Chondrocyte (in vitro differentiated cells): ENCODE results near the gene ZNF691. TPM values are rescaled to one million over a fixed set of nuclear protein-coding genes. Genes with fewer than 3 reads are reported as not detected.
"Not testable (repeated sequence)": the region's sequence is repeated elsewhere in the genome, so short reads cannot be mapped to it uniquely, and the experiment has no call there.

Experiments
- DNase-seq: peaks from one replicate; pipeline ENCODE4 v3.0.0; 2021; ENCODE audit warnings: mixed read lengths, low spot score
- H3K27ac Mint-ChIP-seq: one replicate; pipeline ENCODE4 v1.8.0; 2021; ENCODE audit warnings: mild to moderate bottlenecking, moderate library complexity, mixed read lengths; ENCODE audit not compliant: unreplicated experiment
- H3K27me3 Mint-ChIP-seq: 2 replicates; pipeline ENCODE4 v1.8.0; 2021; ENCODE audit warnings: low read depth, mixed read lengths
- H3K36me3 Mint-ChIP-seq: 2 replicates; pipeline ENCODE4 v1.8.0; 2021; ENCODE audit warnings: low read depth, mixed read lengths
- H3K4me1 Mint-ChIP-seq: 2 replicates; pipeline ENCODE4 v1.8.0; 2021; ENCODE audit warnings: low read depth, mild to moderate bottlenecking, mixed read lengths
- H3K4me3 Mint-ChIP-seq: one replicate; pipeline ENCODE4 v1.8.0; 2021; ENCODE audit warnings: mild to moderate bottlenecking, moderate library complexity, mixed read lengths; ENCODE audit not compliant: unreplicated experiment
- H3K9me3 Mint-ChIP-seq: 2 replicates; pipeline ENCODE4 v1.8.0; 2021; ENCODE audit warnings: low read depth, mixed read lengths
- total RNA-seq: library from RNA; stranded (reverse); gene quantifications from 3 replicates; pipeline ENCODE4 v1.2.1, GENCODE V29; 2021
- TF ChIP-seq, protein P1 (sequence below): fragments of 200-600 bp; sonication (generic); IDR thresholded peaks from 2 replicates; pipeline ENCODE4 v1.5.0; 2021; ENCODE audit warnings: antibody characterized with exemption, mild to moderate bottlenecking, moderate library complexity

Gene ZNF691
- total RNA-seq, 1 donor from 2014 or later: 7.4 TPM

DNA sequence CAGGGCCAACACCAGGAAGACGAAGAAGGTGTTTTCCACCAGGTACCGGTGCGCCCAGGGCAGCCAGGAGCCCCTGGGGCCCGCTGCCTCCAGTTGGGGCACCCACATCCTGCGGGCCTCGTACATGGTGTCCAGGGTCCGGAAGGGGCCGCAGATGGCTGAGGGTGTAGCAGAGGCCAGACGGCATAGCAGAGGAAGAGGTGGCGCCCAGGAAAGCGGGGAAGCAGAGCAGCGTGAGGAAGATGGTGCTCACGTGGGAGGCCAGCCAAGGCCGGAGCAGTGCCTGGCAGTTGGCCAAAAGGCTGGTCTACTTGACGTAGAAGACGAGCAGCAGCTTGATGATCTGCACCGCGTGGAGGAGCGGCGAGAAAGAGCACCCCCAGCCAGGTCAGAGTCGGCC is 40.4 kb downstream of the ZNF691 start:
- Mint-ChIP-seq H3K9me3 (no peaks in the 10 kb centered on the region), H3K36me3 (no peaks in the 10 kb centered on the region), H3K4me3 (no peak overlapping the region), H3K27ac (no peak overlapping the region), H3K27me3 (peaks cover 16% of the 10 kb centered on the region), H3K4me1 (no peaks in the 10 kb centered on the region)
- TF ChIP-seq, protein P1, sequence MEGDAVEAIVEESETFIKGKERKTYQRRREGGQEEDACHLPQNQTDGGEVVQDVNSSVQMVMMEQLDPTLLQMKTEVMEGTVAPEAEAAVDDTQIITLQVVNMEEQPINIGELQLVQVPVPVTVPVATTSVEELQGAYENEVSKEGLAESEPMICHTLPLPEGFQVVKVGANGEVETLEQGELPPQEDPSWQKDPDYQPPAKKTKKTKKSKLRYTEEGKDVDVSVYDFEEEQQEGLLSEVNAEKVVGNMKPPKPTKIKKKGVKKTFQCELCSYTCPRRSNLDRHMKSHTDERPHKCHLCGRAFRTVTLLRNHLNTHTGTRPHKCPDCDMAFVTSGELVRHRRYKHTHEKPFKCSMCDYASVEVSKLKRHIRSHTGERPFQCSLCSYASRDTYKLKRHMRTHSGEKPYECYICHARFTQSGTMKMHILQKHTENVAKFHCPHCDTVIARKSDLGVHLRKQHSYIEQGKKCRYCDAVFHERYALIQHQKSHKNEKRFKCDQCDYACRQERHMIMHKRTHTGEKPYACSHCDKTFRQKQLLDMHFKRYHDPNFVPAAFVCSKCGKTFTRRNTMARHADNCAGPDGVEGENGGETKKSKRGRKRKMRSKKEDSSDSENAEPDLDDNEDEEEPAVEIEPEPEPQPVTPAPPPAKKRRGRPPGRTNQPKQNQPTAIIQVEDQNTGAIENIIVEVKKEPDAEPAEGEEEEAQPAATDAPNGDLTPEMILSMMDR: no peak
- DNase-seq: no peak

DNA sequence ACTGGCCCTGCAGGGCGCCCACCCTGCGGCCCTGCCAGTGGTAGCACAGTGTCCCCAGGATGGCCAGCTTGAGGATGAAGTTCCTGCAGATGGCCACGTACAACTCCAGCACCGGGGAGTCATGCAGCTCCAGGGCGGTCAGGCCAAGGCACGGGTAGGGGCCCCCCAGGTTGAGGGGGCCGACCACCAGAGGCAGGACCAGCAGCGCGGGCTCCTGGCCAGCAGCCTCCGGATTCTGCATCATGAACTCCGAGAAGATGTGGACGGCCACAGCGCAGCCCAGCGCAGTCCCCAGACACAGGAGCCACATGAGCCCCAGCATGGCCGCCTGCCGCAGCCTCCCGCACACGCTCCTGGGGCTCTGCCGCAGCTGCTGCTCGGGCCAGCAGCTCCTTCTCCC is 41.0 kb downstream of the ZNF691 start:
- Mint-ChIP-seq H3K36me3 (no peaks in the 10 kb centered on the region), H3K9me3 (no peaks in the 10 kb centered on the region), H3K4me3 (no peak overlapping the region), H3K4me1 (no peaks in the 10 kb centered on the region), H3K27me3 (peaks cover 17% of the 10 kb centered on the region), H3K27ac (no peak overlapping the region)
- no peak for DNase-seq
- TF ChIP-seq, protein P1: no peak

DNA sequence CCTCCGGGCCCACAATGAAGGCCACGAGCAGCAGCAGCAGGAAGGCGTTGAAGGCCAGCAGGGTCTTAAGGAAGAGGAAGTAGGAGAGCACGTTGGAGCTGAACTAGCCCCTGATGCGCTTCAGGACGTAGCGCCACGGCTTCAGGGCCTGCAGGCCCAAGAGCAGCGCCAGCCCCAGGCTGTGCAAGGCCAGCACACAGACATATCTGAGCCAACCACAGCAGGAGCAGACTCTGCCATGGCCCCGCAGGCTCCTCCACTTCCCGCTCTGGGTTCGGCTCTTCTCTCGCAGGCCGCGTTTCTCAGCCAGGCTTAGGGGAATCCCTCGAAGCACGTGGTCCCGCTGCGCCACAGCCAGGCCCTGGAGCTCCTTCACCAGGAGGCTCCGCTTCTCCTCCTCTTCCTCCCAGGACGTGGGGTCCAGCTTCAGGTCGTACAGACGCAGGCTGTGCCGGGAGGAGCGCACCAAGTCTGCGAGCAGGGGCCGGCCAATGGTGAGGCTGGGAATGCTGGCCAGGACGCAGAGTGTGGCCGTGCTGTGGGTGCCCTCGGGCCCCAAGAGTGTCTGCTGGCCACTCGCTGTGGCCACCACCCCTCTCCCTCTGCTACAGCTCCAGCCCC is 41.7 kb downstream of the ZNF691 start:
- H3K27me3 Mint-ChIP-seq: peaks cover 17% of the 10 kb centered on the region
- no peaks in the 10 kb centered on the region for H3K9me3 Mint-ChIP-seq

DNA sequence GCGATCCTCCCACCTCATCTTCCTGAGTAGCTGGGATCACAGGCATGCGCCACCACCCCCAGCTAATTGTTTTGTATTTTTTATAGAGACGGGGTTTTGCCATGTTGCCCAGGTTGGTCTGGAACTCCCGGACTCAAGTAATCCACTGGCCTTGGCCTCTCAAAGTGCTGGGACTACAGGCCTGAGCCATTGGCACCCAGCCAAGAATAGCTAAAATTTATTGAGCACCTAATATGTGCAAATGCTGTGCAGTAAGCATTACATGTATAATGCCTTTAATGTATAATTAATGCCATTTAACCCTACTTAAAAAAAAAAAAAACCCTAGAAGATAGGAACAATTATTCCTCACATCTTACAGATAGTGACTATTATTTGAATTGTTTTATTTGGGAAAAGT is 42.9 kb downstream of the ZNF691 start:
- Mint-ChIP-seq H3K27me3 (peaks cover 17% of the 10 kb centered on the region), H3K9me3 (no peaks in the 10 kb centered on the region), H3K4me3 (no peak overlapping the region), H3K4me1 (no peaks in the 10 kb centered on the region), H3K36me3 (no peaks in the 10 kb centered on the region), H3K27ac (no peak overlapping the region)
- TF ChIP-seq, protein P1: no peak
- no peak for DNase-seq

More for the DNA sequence above, 41.7 kb downstream of the ZNF691 start:
- Mint-ChIP-seq H3K4me3 (no peak overlapping the region), H3K27ac (no peak overlapping the region), H3K36me3 (no peaks in the 10 kb centered on the region), H3K4me1 (no peaks in the 10 kb centered on the region)
- TF ChIP-seq, protein P1: no peak
- no peak for DNase-seq

DNA sequence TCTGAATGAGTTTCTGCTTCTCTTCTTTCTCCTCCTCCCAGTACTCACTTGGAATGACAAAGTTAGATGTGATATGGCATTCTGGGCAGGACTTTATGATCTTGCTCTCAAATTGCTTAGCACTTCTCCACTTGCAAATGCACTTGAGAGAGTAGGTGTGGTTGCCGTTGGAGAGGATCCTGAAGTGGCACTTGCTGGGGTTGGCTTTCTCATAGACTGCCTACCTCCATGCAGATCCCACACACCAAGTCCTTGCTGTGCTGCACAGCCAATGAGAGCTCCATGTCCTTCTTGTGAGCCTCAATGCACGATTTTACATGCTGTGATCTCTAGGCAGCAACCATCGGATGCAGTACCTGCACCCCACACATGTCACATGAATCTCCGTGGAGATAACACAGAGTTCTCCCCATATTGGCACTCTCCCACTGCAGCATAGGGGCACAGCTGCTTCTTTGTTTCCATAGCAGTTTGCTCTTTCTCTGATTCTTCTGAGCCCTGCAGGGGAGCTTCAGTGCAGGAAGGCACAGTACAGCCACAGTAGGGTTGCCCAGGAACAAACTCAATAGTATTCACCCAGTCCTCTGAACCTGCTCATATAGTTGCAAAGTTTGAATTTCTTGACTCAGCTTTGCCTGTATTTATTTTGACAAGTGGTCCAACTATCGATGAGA is 45.2 kb downstream of the ZNF691 start:
- H3K9me3 Mint-ChIP-seq: peaks cover 14% of the 10 kb centered on the region
- H3K27me3 Mint-ChIP-seq: peaks cover 26% of the 10 kb centered on the region
- DNase-seq: no peak
- H3K36me3 Mint-ChIP-seq: peaks cover 2% of the 10 kb centered on the region
- H3K27ac Mint-ChIP-seq: no peak overlapping the region
- TF ChIP-seq, protein P1: no peak
- H3K4me1 Mint-ChIP-seq: no peaks in the 10 kb centered on the region
- no peak overlapping the region for H3K4me3 Mint-ChIP-seq

DNA sequence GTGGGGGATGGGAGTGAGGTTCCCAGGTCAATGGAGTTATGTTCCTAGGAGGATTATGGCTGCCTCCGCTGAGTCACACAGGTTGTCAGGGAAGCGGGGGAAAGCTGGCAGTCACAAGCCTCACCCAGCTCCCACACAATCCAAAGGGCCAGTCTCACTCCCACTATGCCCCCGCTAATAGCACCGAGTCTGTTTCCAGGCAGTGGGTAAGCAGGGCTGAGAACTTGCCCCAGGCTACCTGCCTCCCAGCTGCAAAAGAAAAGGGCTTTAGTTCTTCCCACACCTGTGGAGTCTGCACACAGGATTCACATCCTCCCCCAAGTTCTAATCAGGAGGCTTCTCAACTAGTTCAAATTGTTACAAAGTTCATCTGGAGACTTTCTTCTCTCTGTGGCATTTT is 53.5 kb downstream of the ZNF691 start:
- H3K27ac Mint-ChIP-seq, H3K4me1 Mint-ChIP-seq, H3K4me3 Mint-ChIP-seq, DNase-seq, H3K36me3 Mint-ChIP-seq: not testable (repeated sequence)
- peaks cover 23% of the 10 kb centered on the region for H3K27me3 Mint-ChIP-seq
- H3K9me3 Mint-ChIP-seq: peaks cover 34% of the 10 kb centered on the region
